ENCODE measurements around the gene MAD1L1. TPM values are rescaled to one million over a fixed set of nuclear protein-coding genes. Genes with fewer than 3 reads are reported as not detected.

MAD1L1 gene
- total and polyA plus RNA-seq, 2 of the 8 experiments (the other 6 are each of a cell fraction or from before 2014, with no cell fraction given): 40.4 to 44.6 TPM

DNA sequence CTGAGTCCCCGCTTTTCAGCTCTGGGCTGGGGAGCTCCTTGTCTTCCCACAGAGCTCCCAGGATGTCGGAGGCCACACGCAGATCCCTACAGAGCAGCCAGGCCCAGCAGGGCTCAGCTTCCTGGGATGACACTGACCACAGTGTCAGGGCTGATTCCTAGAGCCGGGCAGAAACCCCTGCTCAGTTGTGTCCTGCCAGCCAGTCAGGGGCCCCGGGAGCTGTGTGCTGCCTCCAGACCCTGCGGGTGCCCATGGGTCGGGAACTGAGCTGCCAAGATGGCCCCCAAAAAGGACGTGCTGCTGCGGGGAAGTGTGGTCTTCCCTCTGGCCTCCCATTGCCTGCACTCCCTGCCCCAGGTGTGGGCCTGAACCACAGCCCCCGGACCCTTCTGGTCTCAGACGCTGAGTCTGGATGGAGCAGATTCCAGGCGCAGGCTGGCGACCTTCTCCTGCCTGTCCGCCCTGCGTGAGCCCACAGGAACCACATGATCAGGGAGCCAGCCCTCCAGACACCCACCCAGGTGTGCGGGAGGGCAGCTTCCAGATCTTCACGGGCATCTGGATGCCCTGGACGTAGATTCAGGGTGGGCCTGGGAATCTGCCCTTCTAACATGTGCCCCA lies 217.4 kb downstream of the MAD1L1 start (continued):
- TF ChIP-seq, protein P1, sequence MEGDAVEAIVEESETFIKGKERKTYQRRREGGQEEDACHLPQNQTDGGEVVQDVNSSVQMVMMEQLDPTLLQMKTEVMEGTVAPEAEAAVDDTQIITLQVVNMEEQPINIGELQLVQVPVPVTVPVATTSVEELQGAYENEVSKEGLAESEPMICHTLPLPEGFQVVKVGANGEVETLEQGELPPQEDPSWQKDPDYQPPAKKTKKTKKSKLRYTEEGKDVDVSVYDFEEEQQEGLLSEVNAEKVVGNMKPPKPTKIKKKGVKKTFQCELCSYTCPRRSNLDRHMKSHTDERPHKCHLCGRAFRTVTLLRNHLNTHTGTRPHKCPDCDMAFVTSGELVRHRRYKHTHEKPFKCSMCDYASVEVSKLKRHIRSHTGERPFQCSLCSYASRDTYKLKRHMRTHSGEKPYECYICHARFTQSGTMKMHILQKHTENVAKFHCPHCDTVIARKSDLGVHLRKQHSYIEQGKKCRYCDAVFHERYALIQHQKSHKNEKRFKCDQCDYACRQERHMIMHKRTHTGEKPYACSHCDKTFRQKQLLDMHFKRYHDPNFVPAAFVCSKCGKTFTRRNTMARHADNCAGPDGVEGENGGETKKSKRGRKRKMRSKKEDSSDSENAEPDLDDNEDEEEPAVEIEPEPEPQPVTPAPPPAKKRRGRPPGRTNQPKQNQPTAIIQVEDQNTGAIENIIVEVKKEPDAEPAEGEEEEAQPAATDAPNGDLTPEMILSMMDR (IDR thresholded peaks at IDR 0.05; ENCODE audit: control extremely low read depth in 1 of 3, insufficient read depth in 1 of 3, low read depth in 1 of 3, low read length in 3 of 3): no peak
